H9 (cell line): ENCODE measurements around the gene AGO3. TPM values are rescaled to one million over a fixed set of nuclear protein-coding genes. Genes with fewer than 3 reads are reported as not detected.

Experiments used
- DNase-seq: peaks from one replicate; pipeline ENCODE4 v3.0.0-alpha.2; 2017
- H2AFZ ChIP-seq: one replicate; pipeline ENCODE4 v1.6.1; 2013; ENCODE audit warnings: mild to moderate bottlenecking, low read length, control low read depth, moderate library complexity
- H2AK5ac ChIP-seq: 2 replicates; pipeline ENCODE4 v1.6.1; 2013; ENCODE audit warnings: low read length, control low read depth, mixed read lengths; ENCODE audit not compliant: insufficient read length
- H2BK120ac ChIP-seq: one replicate; pipeline ENCODE4 v1.6.1; 2013; ENCODE audit warnings: low read depth, mild to moderate bottlenecking, low read length, control low read depth, inconsistent platforms; ENCODE audit not compliant: poor library complexity, severe bottlenecking
- H2BK12ac ChIP-seq: 2 replicates; pipeline ENCODE4 v1.6.1; 2013; ENCODE audit warnings: low read length, control low read depth, mixed read lengths, low read depth; ENCODE audit not compliant: insufficient read length
- H2BK15ac ChIP-seq: 2 replicates; pipeline ENCODE4 v1.6.1; 2013; ENCODE audit warnings: low read depth, low read length, control low read depth
- H2BK20ac ChIP-seq: one replicate; pipeline ENCODE4 v1.6.1; 2013; ENCODE audit warnings: low read depth, mild to moderate bottlenecking, low read length, control low read depth, inconsistent platforms; ENCODE audit not compliant: poor library complexity, severe bottlenecking
- H2BK5ac ChIP-seq: 2 replicates; pipeline ENCODE4 v1.6.1; 2013; ENCODE audit warnings: low read length, control low read depth, mixed read lengths; ENCODE audit not compliant: insufficient read length
- H3K14ac ChIP-seq: 2 replicates; pipeline ENCODE4 v1.6.1; 2013; ENCODE audit warnings: low read length, control low read depth; ENCODE audit not compliant: insufficient read depth
- H3K18ac ChIP-seq: 2 replicates; pipeline ENCODE4 v1.6.1; 2013; ENCODE audit warnings: low read depth, mild to moderate bottlenecking, mixed read lengths, low read length, control low read depth; ENCODE audit not compliant: insufficient read length
- H3K23ac ChIP-seq: 2 replicates; pipeline ENCODE4 v1.6.1; 2013; ENCODE audit warnings: low read length, control low read depth, mixed read lengths, low read depth; ENCODE audit not compliant: insufficient read length
- H3K23me2 ChIP-seq: 2 replicates; pipeline ENCODE4 v1.6.1; 2013; ENCODE audit warnings: low read depth, mild to moderate bottlenecking, mixed read lengths, low read length, control low read depth; ENCODE audit not compliant: insufficient read length, poor library complexity, severe bottlenecking
- H3K27ac ChIP-seq: 2 replicates; pipeline ENCODE4 v1.5.1; 2013; ENCODE audit warnings: low read length, control low read depth, mixed read lengths, low read depth; ENCODE audit not compliant: insufficient read length
- H3K27me3 ChIP-seq: 2 replicates; pipeline ENCODE4 v1.6.1; 2013; ENCODE audit warnings: low read length, control low read depth, inconsistent platforms; ENCODE audit not compliant: insufficient read depth
- H3K4ac ChIP-seq: 2 replicates; pipeline ENCODE4 v1.6.1; 2013; ENCODE audit warnings: low read depth, mild to moderate bottlenecking, control low read depth, inconsistent platforms, low read length, moderate library complexity
- H3K4me1 ChIP-seq: 2 replicates; pipeline ENCODE4 v1.6.1; 2013; ENCODE audit warnings: low read length, control low read depth, inconsistent platforms; ENCODE audit not compliant: insufficient read depth
- H3K4me2 ChIP-seq: 2 replicates; pipeline ENCODE4 v1.6.1; 2013; ENCODE audit warnings: low read length, control low read depth, mixed read lengths; ENCODE audit not compliant: insufficient read length, insufficient read depth
- H3K56ac ChIP-seq: 2 replicates; pipeline ENCODE4 v1.6.1; 2013; ENCODE audit warnings: low read depth, mild to moderate bottlenecking, mixed read lengths, low read length, control low read depth; ENCODE audit not compliant: insufficient read length
- H3K79me1 ChIP-seq: 2 replicates; pipeline ENCODE4 v1.6.1; 2013; ENCODE audit warnings: low read depth, mild to moderate bottlenecking, moderate library complexity, low read length, control low read depth, inconsistent platforms; ENCODE audit not compliant: insufficient read depth, poor library complexity, severe bottlenecking
- H3K79me2 ChIP-seq: 2 replicates; pipeline ENCODE4 v1.6.1; 2013; ENCODE audit warnings: low read length, control low read depth, inconsistent platforms; ENCODE audit not compliant: insufficient read depth
- H3K9ac ChIP-seq: 2 replicates; pipeline ENCODE4 v1.6.1; 2013; ENCODE audit warnings: low read length, control low read depth, mixed read lengths; ENCODE audit not compliant: insufficient read length; ENCODE audit errors: extremely low read depth
- H3K9me3 ChIP-seq: one replicate; pipeline ENCODE4 v1.6.1; 2013; ENCODE audit warnings: low read depth, low read length, inconsistent platforms; ENCODE audit not compliant: control insufficient read depth
- H3T11ph ChIP-seq: one replicate; pipeline ENCODE4 v1.6.1; 2013; ENCODE audit warnings: mild to moderate bottlenecking, low read length, control low read depth, inconsistent platforms
- H4K20me1 ChIP-seq: one replicate; pipeline ENCODE4 v1.6.1; 2013; ENCODE audit not compliant: control insufficient read depth, insufficient read length, insufficient read depth
- H4K5ac ChIP-seq: 2 replicates; pipeline ENCODE4 v1.6.1; 2013; ENCODE audit warnings: low read depth, mild to moderate bottlenecking, mixed read lengths, low read length, control low read depth; ENCODE audit not compliant: insufficient read length
- H4K8ac ChIP-seq: replicated peaks from 2 replicates; pipeline ENCODE4 v1.6.1; 2013; ENCODE audit warnings: low read length, control low read depth, mixed read lengths, low read depth; ENCODE audit not compliant: insufficient read length
- H4K91ac ChIP-seq: 2 replicates; pipeline ENCODE4 v1.6.1; 2013; ENCODE audit warnings: low read depth, mild to moderate bottlenecking, moderate library complexity, mixed read lengths, low read length, control low read depth; ENCODE audit not compliant: insufficient read length
- H3K27ac Mint-ChIP-seq, 3 experiments: 2 replicates in 2 of 3; 3 replicates in 1 of 3; pipeline ENCODE4 v1.8.0; 2020 to 2021; ENCODE audit warnings: mixed read lengths in 3 of 3, mild to moderate bottlenecking in 1 of 3, moderate library complexity in 1 of 3
- H3K27me3 Mint-ChIP-seq: 2 replicates; pipeline ENCODE4 v1.8.0; 2021; ENCODE audit warnings: low read depth, mild to moderate bottlenecking, moderate library complexity, mixed read lengths
- H3K36me3 Mint-ChIP-seq, 3 experiments: 2 replicates in 2 of 3; 3 replicates in 1 of 3; pipeline ENCODE4 v1.8.0; 2020 to 2021; ENCODE audit warnings: low read depth in 3 of 3, mixed read lengths in 3 of 3; ENCODE audit not compliant: insufficient read depth in 1 of 3
- H3K4me1 Mint-ChIP-seq, 2 experiments: 2 replicates each; pipeline ENCODE4 v1.8.0; 2020; ENCODE audit warnings: mixed read lengths in 2 of 2
- H3K4me3 Mint-ChIP-seq, 2 experiments: 2 replicates in 1 of 2; 3 replicates in 1 of 2; pipeline ENCODE4 v1.8.0; 2020 to 2021; ENCODE audit warnings: mild to moderate bottlenecking in 2 of 2, mixed read lengths in 2 of 2, moderate library complexity in 1 of 2
- H3K9me3 Mint-ChIP-seq, 2 experiments: 2 replicates in 1 of 2; 3 replicates in 1 of 2; pipeline ENCODE4 v1.8.0; 2020; ENCODE audit warnings: mild to moderate bottlenecking in 2 of 2, mixed read lengths in 2 of 2, moderate library complexity in 1 of 2
- WGBS: extraction: QIAGEN DNeasy Blood & Tissue Kit; methylation state at CpG from one replicate; pipeline ENCODE4 v1.1.7; 2013; ENCODE audit warnings: missing lambda C conversion rate, low lambda C conversion rate, mixed read lengths; ENCODE audit not compliant: insufficient read length; ENCODE audit errors: extremely low coverage; 5-methylcytosine and 5-hydroxymethylcytosine counted together
- total RNA-seq: library from RNA; stranded (reverse); gene quantifications from 2 replicates; pipeline ENCODE4 v1.2.1, GENCODE V29; 2021
- TF ChIP-seq, protein P1 (sequence below): fragments of 200-600 bp; sonication (generic); conservative IDR thresholded peaks from 3 replicates; pipeline ENCODE4 v1.8.0; 2021; ENCODE audit warnings: antibody characterized with exemption, mild to moderate bottlenecking

Gene AGO3
- total RNA-seq, 1 experiment from 2014 or later, result 27.0 TPM

DNA sequence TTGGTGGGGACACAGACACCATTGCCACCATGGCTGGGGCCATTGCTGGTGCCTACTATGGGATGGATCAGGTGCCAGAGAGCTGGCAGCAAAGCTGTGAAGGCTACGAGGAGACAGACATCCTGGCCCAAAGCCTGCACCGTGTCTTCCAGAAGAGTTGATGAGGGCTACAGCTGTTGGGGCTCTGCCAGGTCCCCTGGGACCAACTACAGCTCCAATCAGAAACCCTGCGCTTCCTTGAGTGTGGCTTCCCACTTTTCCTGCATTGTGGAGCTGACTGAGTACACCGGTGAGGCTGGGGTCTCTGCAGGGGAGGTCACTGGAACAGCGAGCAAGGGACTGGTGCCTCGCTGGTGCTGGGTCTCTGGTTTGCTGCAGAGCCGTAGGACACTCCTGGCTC is 162.3 kb downstream of the AGO3 start:
- Histone ChIP-seq H2BK15ac (no peak overlapping the region), H3K9me3 (no peaks in the 10 kb centered on the region), H3K56ac (no peak overlapping the region), H3K27ac (no peak overlapping the region), H2BK20ac (no peak overlapping the region), H3K4me1 (no peaks in the 10 kb centered on the region), H2AK5ac (no peak overlapping the region), H3K18ac (no peak overlapping the region), H4K20me1 (no peaks in the 10 kb centered on the region), H3K9ac (no peak overlapping the region), H2AFZ (no peak overlapping the region), H3K4me2 (no peak overlapping the region), H2BK5ac (no peak overlapping the region), H3T11ph (no peak overlapping the region), H3K79me1 (no peaks in the 10 kb centered on the region), H3K27me3 (no peaks in the 10 kb centered on the region), H3K4ac (no peak overlapping the region), H3K23me2 (peaks cover 6% of the 10 kb centered on the region), H3K23ac (no peak overlapping the region), H2BK120ac (no peak overlapping the region), H4K8ac (no peak overlapping the region), H3K14ac (no peak overlapping the region), H3K79me2 (peaks cover 2% of the 10 kb centered on the region; the same call in 1 of the 2 replicates), H4K91ac (no peak overlapping the region), H4K5ac (no peak overlapping the region), H2BK12ac (no peak overlapping the region)
- no peak overlapping the region for H3K27ac Mint-ChIP-seq
- peaks cover 21 to 46% (median 40%) of the 10 kb centered on the region in 3 experiments; a peak in 6 of 7 replicates for H3K36me3 Mint-ChIP-seq
- no peaks in the 10 kb centered on the region; a peak in 1 of 5 replicates for H3K9me3 Mint-ChIP-seq
- no CpG with 5 or more reads among the region's 7 CpGs for WGBS
- H3K4me3 Mint-ChIP-seq, result no peak overlapping the region
- peaks cover 22 to 24% of the 10 kb centered on the region in 2 experiments for H3K4me1 Mint-ChIP-seq
- DNase-seq, result no peak
- TF ChIP-seq, protein P1, sequence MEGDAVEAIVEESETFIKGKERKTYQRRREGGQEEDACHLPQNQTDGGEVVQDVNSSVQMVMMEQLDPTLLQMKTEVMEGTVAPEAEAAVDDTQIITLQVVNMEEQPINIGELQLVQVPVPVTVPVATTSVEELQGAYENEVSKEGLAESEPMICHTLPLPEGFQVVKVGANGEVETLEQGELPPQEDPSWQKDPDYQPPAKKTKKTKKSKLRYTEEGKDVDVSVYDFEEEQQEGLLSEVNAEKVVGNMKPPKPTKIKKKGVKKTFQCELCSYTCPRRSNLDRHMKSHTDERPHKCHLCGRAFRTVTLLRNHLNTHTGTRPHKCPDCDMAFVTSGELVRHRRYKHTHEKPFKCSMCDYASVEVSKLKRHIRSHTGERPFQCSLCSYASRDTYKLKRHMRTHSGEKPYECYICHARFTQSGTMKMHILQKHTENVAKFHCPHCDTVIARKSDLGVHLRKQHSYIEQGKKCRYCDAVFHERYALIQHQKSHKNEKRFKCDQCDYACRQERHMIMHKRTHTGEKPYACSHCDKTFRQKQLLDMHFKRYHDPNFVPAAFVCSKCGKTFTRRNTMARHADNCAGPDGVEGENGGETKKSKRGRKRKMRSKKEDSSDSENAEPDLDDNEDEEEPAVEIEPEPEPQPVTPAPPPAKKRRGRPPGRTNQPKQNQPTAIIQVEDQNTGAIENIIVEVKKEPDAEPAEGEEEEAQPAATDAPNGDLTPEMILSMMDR, result no peak
- H3K27me3 Mint-ChIP-seq, result no peaks in the 10 kb centered on the region
